ENCODE measurements around the gene IREB2.

- no peak for TF ChIP-seq POLR2A (IDR thresholded peaks at IDR 0.05)
- no peak for TF ChIP-seq CTCF (IDR thresholded peaks at IDR 0.05)
Measured at GRCh38 chr15:78408961-78409360, 29.1 kb upstream of the IREB2 start.

All from suprapubic skin (tissue), 3 donors.